HG03196 (cell line): ENCODE data around the gene SLC35B3.
"Not testable (repeated sequence)": the region's sequence is repeated elsewhere in the genome, so short reads cannot be mapped to it uniquely, and the experiment has no call there.

Source experiments
- ATAC-seq: cut with Tn5 transposase; IDR thresholded peaks from one replicate; pipeline ENCODE4 v1.9.1; 2021; ENCODE audit not compliant: unreplicated experiment

SLC35B3 gene

GRCh38 chr6:8435093-8435844 lies at the start of gene SLC35B3:
TSS of gene SLC35B3 (minus strand) at chr6:8435545.
- peak; percentile 96 for ATAC-seq

GRCh38 chr6:8483650-8484049 lies 48.3 kb upstream of the SLC35B3 start:
- ATAC-seq: no peak

GRCh38 chr6:8481727-8482126 lies 46.4 kb upstream of the SLC35B3 start:
- ATAC-seq: no peak

- ATAC-seq: no peak
Measured at GRCh38 chr6:8478418-8478817, 43.1 kb upstream of the SLC35B3 start.

GRCh38 chr6:8476656-8477055 lies 41.3 kb upstream of the SLC35B3 start:
- ATAC-seq: no peak

GRCh38 chr6:8468552-8469356 lies 33.4 kb upstream of the SLC35B3 start:
- ATAC-seq: no peak

- no peak for ATAC-seq
Measured at GRCh38 chr6:8462694-8463093, 27.3 kb upstream of the SLC35B3 start.

- ATAC-seq: no peak
Measured at GRCh38 chr6:8462169-8462568, 26.8 kb upstream of the SLC35B3 start.

- no peak for ATAC-seq
Measured at GRCh38 chr6:8446391-8446790, 11.0 kb upstream of the SLC35B3 start.

- not testable (repeated sequence) for ATAC-seq
Measured at GRCh38 chr6:8445930-8446329, 10.6 kb upstream of the SLC35B3 start.

- ATAC-seq: no peak
Measured at GRCh38 chr6:8442150-8442549, 6.8 kb upstream of the SLC35B3 start.

GRCh38 chr6:8441452-8441851 lies 6.1 kb upstream of the SLC35B3 start:
- no peak for ATAC-seq

- ATAC-seq: no peak
Measured at GRCh38 chr6:8439601-8440268, 4.4 kb upstream of the SLC35B3 start.

GRCh38 chr6:8437813-8438212 lies 2.5 kb upstream of the SLC35B3 start:
- no peak for ATAC-seq

GRCh38 chr6:8436966-8437365 lies 1.6 kb upstream of the SLC35B3 start:
- no peak for ATAC-seq

- ATAC-seq: no peak
Measured at GRCh38 chr6:8435845-8436168, 462 bp upstream of the SLC35B3 start.

GRCh38 chr6:8434727-8435092 lies 635 bp downstream of the SLC35B3 start:
- ATAC-seq: peak; percentile 15

GRCh38 chr6:8432614-8433013 lies 2.7 kb downstream of the SLC35B3 start:
- ATAC-seq: no peak

- no peak for ATAC-seq
Measured at GRCh38 chr6:8429821-8430220, 5.5 kb downstream of the SLC35B3 start.

- not testable (repeated sequence) for ATAC-seq
Measured at GRCh38 chr6:8426544-8426943, 8.8 kb downstream of the SLC35B3 start.

GRCh38 chr6:8420031-8420588 lies 15.2 kb downstream of the SLC35B3 start:
- no peak for ATAC-seq

- no peak for ATAC-seq
Measured at GRCh38 chr6:8415913-8416312, 19.4 kb downstream of the SLC35B3 start.
